ENCODE results near the gene SULT1E1. TPM values are rescaled to one million over a fixed set of nuclear protein-coding genes. Genes with fewer than 3 reads are reported as not detected.

The SULT1E1 gene
- total and polyA plus RNA-seq, 10 of the 15 experiments (the other 5 are each of a cell fraction or from before 2014, with no cell fraction given), result not detected

DNA sequence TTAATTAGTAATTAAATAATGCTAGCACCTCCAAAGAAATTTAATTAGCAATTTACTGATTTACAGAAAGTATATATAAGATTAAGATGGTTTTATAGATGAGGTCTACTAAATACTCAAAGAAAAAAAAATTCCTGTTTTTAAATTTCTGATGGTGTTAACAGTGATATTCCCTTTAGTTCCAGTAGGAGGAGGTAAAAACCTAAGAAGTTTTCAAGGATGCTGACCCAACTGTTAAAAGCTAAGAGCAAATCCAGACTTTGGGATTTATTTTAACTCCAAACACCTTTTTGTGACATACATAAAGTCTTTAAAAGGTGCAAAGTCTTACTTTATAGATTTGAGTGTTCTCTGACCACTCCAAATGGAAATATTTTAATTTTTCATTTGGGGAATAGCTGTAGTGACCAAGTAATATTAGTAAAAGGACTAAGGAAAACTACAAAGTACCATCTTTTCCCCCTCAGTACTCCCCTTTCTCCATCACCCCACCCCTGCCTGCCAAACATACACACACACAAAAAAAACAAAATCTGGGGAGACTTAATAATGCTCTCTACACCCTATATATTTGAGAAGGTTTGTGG is 36.7 kb upstream of the SULT1E1 start:
- Histone ChIP-seq H3K9ac (ENCODE audit: control insufficient read depth, insufficient read depth, low read length) (no peak overlapping the region), H3K4me1 (ENCODE audit: control insufficient read depth, insufficient read depth, low read length) (no peaks in the 10 kb centered on the region), H2AFZ (ENCODE audit: control insufficient read depth, low read depth, low read length) (no peak overlapping the region), H3K4me3 (no peak overlapping the region), H3K27ac (ENCODE audit: control insufficient read depth, insufficient read depth) (no peak overlapping the region), H4K20me1 (ENCODE audit: control insufficient read depth, insufficient read depth) (no peaks in the 10 kb centered on the region), H3K79me2 (ENCODE audit: control insufficient read depth, insufficient read depth, low read length) (no peaks in the 10 kb centered on the region), H3K36me3 (ENCODE audit: control insufficient read depth in 2 of 2, insufficient read depth in 2 of 2, low read length in 1 of 2) (no peaks in the 10 kb centered on the region), H3K4me2 (ENCODE audit: control insufficient read depth, insufficient read depth) (no peak overlapping the region), H3K27me3 (replicated peaks in 1 of 2; ENCODE audit: control insufficient read depth in 2 of 2, insufficient read depth in 2 of 2, low read length in 1 of 2) (no peaks in the 10 kb centered on the region), H3K9me3 (replicated peaks; ENCODE audit: control insufficient read depth, insufficient read depth, low read length) (no peaks in the 10 kb centered on the region)
- ChIA-PET POLR2A (no interaction called here), SMC1A (ENCODE audit: uncharacterized antibody, unreplicated experiment) (interaction anchor here (0.9 to 1.8 kb wide), 5 partner anchors 206 to 410 kb away, joined by 3 to 17 read pairs (median 3); no protein-coding TSS in a partner anchor), CTCF (interaction anchor here (0.7 to 1.8 kb wide), 8 partner anchors 16 to 1092 kb away, joined by 3 to 36 read pairs (median 4); no protein-coding TSS in a partner anchor), RAD21 (ENCODE audit: unreplicated experiment) (interaction anchor here (1.8 kb wide), 2 partner anchors 285 to 287 kb away, joined by 6 to 18 read pairs; no protein-coding TSS in a partner anchor)
- intact Hi-C loops (cut with micrococcal nuclease; ENCODE audit: unreplicated experiment) (loop anchor here (1.0 to 5.0 kb wide), 2 partner anchors 287 to 611 kb away; no protein-coding TSS in a partner anchor), in situ Hi-C loops (cut with MboI) (no loop called here)
- ATAC-seq (no peak), FAIRE-seq (no peak), DNase-seq (ENCODE audit: low read depth, low spot score) (no peak)
- TF ChIP-seq, protein P1, sequence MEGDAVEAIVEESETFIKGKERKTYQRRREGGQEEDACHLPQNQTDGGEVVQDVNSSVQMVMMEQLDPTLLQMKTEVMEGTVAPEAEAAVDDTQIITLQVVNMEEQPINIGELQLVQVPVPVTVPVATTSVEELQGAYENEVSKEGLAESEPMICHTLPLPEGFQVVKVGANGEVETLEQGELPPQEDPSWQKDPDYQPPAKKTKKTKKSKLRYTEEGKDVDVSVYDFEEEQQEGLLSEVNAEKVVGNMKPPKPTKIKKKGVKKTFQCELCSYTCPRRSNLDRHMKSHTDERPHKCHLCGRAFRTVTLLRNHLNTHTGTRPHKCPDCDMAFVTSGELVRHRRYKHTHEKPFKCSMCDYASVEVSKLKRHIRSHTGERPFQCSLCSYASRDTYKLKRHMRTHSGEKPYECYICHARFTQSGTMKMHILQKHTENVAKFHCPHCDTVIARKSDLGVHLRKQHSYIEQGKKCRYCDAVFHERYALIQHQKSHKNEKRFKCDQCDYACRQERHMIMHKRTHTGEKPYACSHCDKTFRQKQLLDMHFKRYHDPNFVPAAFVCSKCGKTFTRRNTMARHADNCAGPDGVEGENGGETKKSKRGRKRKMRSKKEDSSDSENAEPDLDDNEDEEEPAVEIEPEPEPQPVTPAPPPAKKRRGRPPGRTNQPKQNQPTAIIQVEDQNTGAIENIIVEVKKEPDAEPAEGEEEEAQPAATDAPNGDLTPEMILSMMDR (IDR thresholded peaks at IDR 0.05 in 2 of 3, conservative IDR thresholded peaks at IDR 0.05 in 1 of 3; ENCODE audit: control insufficient read depth in 2 of 3, extremely low read depth in 1 of 3, insufficient read depth in 1 of 3, low read depth in 3 of 3, low read length in 3 of 3), result peak; percentile 19 to 44 (median 34); a peak in 3 of 6 replicates
- no peak for TF ChIP-seq NR2C1 (IDR thresholded peaks at IDR 0.05)
- peak; percentile 68 for TF ChIP-seq RAD21 (IDR thresholded peaks at IDR 0.05; ENCODE audit: insufficient read depth, low read depth, low read length)
- TF ChIP-seq BHLHE40 (IDR thresholded peaks at IDR 0.05; ENCODE audit: borderline replicate concordance in 1 of 2, low read depth in 2 of 2, low read length in 1 of 2), result no peak
- TF ChIP-seq SMC3 (IDR thresholded peaks at IDR 0.05; ENCODE audit: borderline replicate concordance, low read length), result peak; percentile 40; the same call in 1 of the 2 replicates
- TF ChIP-seq, protein P2, sequence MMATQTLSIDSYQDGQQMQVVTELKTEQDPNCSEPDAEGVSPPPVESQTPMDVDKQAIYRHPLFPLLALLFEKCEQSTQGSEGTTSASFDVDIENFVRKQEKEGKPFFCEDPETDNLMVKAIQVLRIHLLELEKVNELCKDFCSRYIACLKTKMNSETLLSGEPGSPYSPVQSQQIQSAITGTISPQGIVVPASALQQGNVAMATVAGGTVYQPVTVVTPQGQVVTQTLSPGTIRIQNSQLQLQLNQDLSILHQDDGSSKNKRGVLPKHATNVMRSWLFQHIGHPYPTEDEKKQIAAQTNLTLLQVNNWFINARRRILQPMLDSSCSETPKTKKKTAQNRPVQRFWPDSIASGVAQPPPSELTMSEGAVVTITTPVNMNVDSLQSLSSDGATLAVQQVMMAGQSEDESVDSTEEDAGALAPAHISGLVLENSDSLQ (IDR thresholded peaks at IDR 0.05), result no peak
- no TSS peak for BruUV-seq (replicated peaks)

Data from GM12878 (cell line).